ENCODE measurements around the gene BORCS5. TPM values are rescaled to one million over a fixed set of nuclear protein-coding genes. Genes with fewer than 3 reads are reported as not detected.

The BORCS5 gene
- total and polyA plus RNA-seq, 2 experiments from 2014 or later, result 7.7 to 14.1 TPM

DNA sequence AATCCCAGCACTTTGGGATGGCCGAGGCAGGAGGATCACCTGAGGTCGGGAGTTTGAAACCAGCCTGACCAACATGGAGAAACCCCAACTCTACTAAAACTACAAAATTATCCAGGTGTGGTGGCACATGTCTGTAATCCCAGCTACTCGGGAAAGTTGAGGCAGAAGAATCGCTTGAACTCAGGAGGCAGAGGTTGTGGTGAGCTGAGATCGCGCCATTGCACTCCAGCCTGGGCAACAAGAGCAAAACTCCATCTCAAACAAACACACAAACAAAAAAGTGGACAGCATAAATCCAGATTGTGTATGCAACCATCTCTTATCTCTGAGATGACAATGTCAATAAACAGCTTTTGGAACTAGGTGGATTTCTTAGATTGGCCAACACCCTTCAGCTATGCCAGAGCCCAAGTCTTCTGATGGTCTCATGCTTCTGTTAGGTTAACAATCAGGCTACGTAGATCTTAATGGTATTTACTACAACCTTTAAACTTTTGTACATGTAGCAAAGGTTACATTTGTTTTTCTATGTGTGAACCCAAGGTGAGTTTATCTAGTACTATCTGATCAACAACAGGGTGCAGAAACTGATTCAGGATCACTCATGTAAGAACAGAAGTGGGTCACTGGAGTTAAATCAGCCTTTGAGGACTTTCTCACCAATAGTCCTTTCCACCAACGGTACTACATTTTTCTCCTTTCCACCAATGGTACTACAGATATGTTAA, 132.1 kb downstream of the BORCS5 start:
- no peaks in the 10 kb centered on the region for H3K9me3 ChIP-seq (ENCODE audit: low read depth)
- H4K20me1 ChIP-seq (ENCODE audit: insufficient read depth), result no peaks in the 10 kb centered on the region
- H3K27ac ChIP-seq, result no peak overlapping the region
- no peaks in the 10 kb centered on the region for H3F3A ChIP-seq (ENCODE audit: insufficient read depth)
- H3K4me2 ChIP-seq (ENCODE audit: unreplicated experiment), result no peak overlapping the region
- 86 to 87% methylated on average over 8 of the region's 8 CpGs for WGBS, 2 experiments (ENCODE audit: low coverage in 1 of 2, low lambda C conversion rate in 2 of 2, missing lambda C conversion rate in 2 of 2)
- H3K79me2 ChIP-seq (ENCODE audit: insufficient read depth), result no peaks in the 10 kb centered on the region
- no peak overlapping the region for H3K9ac ChIP-seq
- DNase-seq, result no peak
- H2AFZ ChIP-seq, result no peak overlapping the region
- in situ Hi-C loops (cut with MboI), result no loop called here
- no peaks in the 10 kb centered on the region for H3K4me1 ChIP-seq (ENCODE audit: insufficient read depth)
- H3K9me2 ChIP-seq (ENCODE audit: insufficient read depth), result no peaks in the 10 kb centered on the region
- H3K27me3 ChIP-seq (replicated peaks; ENCODE audit: insufficient read depth), result no peaks in the 10 kb centered on the region
- no peak overlapping the region for H3K4me3 ChIP-seq
- H3K36me3 ChIP-seq (ENCODE audit: low read depth), result no peaks in the 10 kb centered on the region
- no peak for TF ChIP-seq EZH2 (IDR thresholded peaks at IDR 0.05; ENCODE audit: insufficient read depth, poor library complexity, severe bottlenecking)
- no peak for TF ChIP-seq EZH2phosphoT487 (IDR thresholded peaks at IDR 0.05; ENCODE audit: insufficient read depth, low read depth)

DNA sequence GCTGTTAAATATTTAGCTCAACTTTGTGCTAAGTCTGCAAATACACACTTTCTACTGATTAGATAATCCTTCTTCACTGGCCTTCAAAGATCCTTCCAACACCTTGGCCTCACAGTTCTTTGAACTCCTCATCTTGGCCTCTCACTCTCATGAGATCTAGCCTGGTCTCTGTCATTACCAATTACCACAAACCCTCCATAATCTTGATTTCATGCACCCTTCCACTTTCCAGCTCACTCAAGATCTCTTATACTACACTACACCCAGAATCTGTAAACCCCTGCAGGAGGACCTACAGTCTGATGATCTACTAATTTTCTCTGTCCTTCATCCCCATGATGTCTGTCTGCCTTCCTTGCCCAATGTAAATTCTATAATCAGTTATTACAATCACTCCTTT, 134.7 kb downstream of the BORCS5 start:
- TF ChIP-seq EZH2phosphoT487 (IDR thresholded peaks at IDR 0.05; ENCODE audit: insufficient read depth, low read depth) (no peak), EZH2 (IDR thresholded peaks at IDR 0.05; ENCODE audit: insufficient read depth, poor library complexity, severe bottlenecking) (no peak)
- Histone ChIP-seq H3K9me2 (ENCODE audit: insufficient read depth) (no peaks in the 10 kb centered on the region), H4K20me1 (ENCODE audit: insufficient read depth) (no peaks in the 10 kb centered on the region), H2AFZ (no peak overlapping the region), H3K9ac (no peak overlapping the region), H3K79me2 (ENCODE audit: insufficient read depth) (no peaks in the 10 kb centered on the region), H3F3A (ENCODE audit: insufficient read depth) (no peaks in the 10 kb centered on the region), H3K9me3 (ENCODE audit: low read depth) (no peaks in the 10 kb centered on the region), H3K27me3 (replicated peaks; ENCODE audit: insufficient read depth) (no peaks in the 10 kb centered on the region), H3K36me3 (ENCODE audit: low read depth) (no peaks in the 10 kb centered on the region), H3K4me1 (ENCODE audit: insufficient read depth) (no peaks in the 10 kb centered on the region), H3K4me2 (ENCODE audit: unreplicated experiment) (no peak overlapping the region), H3K4me3 (no peak overlapping the region), H3K27ac (no peak overlapping the region)
- in situ Hi-C loops (cut with MboI), result no loop called here
- DNase-seq, result no peak

DNA sequence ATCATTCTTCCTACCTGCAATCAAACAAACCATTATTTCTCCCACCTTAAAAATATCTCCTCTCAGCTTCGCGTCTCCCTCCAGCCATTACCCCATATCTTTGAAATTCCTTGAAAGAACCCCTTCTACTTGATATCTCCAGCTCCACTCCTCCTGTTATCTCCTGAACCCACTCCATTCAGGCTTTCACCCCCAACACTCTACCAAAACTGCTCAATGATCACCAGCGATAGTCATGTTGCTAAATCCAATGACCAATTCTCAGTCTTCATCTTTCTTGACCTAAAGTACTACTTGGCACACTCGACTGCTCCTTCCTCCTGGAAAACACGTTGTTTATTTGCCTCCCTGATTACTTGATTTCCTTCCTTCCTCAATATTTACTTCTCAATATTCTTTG, 135.7 kb downstream of the BORCS5 start:
- Histone ChIP-seq H3K4me2 (ENCODE audit: unreplicated experiment) (no peak overlapping the region), H3K27ac (no peak overlapping the region), H4K20me1 (ENCODE audit: insufficient read depth) (no peaks in the 10 kb centered on the region), H3K9me3 (ENCODE audit: low read depth) (no peaks in the 10 kb centered on the region), H3K9me2 (ENCODE audit: insufficient read depth) (no peaks in the 10 kb centered on the region), H3K4me3 (no peak overlapping the region), H3F3A (ENCODE audit: insufficient read depth) (no peaks in the 10 kb centered on the region), H3K9ac (no peak overlapping the region), H3K79me2 (ENCODE audit: insufficient read depth) (no peaks in the 10 kb centered on the region), H3K4me1 (ENCODE audit: insufficient read depth) (no peaks in the 10 kb centered on the region), H3K27me3 (replicated peaks; ENCODE audit: insufficient read depth) (no peaks in the 10 kb centered on the region), H2AFZ (no peak overlapping the region), H3K36me3 (ENCODE audit: low read depth) (no peaks in the 10 kb centered on the region)
- no peak for DNase-seq
- 92 to 95% methylated on average over 5 of the region's 5 CpGs for whole genome bisulfite sequencing, 2 experiments (ENCODE audit: low coverage in 1 of 2, low lambda C conversion rate in 2 of 2, missing lambda C conversion rate in 2 of 2)
- in situ Hi-C loops (cut with MboI), result no loop called here
- no peak for TF ChIP-seq EZH2phosphoT487 (IDR thresholded peaks at IDR 0.05; ENCODE audit: insufficient read depth, low read depth)
- no peak for TF ChIP-seq EZH2 (IDR thresholded peaks at IDR 0.05; ENCODE audit: insufficient read depth, poor library complexity, severe bottlenecking)

DNA sequence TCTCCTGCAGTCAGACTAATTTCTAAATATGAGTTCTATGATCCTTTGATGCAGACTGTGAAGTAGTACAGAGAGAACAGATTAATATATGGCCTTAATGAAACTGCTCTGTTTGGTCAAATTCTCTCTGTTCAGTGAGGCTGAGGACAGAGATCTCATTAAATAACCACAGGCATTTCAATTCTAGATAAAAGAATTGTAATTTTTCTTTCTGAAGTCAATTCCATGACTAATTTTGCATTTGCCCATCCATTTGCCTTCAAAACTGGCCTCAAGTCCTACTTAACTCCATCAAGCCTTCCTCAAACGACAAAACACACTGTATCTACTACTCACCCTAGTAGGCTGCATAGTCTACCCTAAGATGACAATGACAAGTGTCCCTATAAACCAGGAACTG, 138.7 kb downstream of the BORCS5 start:
- Histone ChIP-seq H3K27ac (no peak overlapping the region), H4K20me1 (ENCODE audit: insufficient read depth) (no peaks in the 10 kb centered on the region), H3K4me3 (no peak overlapping the region), H3K79me2 (ENCODE audit: insufficient read depth) (no peaks in the 10 kb centered on the region), H3K4me2 (ENCODE audit: unreplicated experiment) (no peak overlapping the region), H3K27me3 (replicated peaks; ENCODE audit: insufficient read depth) (no peaks in the 10 kb centered on the region), H2AFZ (no peak overlapping the region), H3K9ac (no peak overlapping the region), H3F3A (ENCODE audit: insufficient read depth) (no peaks in the 10 kb centered on the region), H3K9me3 (ENCODE audit: low read depth) (no peaks in the 10 kb centered on the region), H3K4me1 (ENCODE audit: insufficient read depth) (no peaks in the 10 kb centered on the region), H3K9me2 (ENCODE audit: insufficient read depth) (no peaks in the 10 kb centered on the region), H3K36me3 (ENCODE audit: low read depth) (no peaks in the 10 kb centered on the region)
- in situ Hi-C loops (cut with MboI), result no loop called here
- 100% methylated on average over 1 of the region's 1 CpG for WGBS, 2 experiments (ENCODE audit: low coverage in 1 of 2, low lambda C conversion rate in 2 of 2, missing lambda C conversion rate in 2 of 2)
- DNase-seq, result no peak
- no peak for TF ChIP-seq EZH2phosphoT487 (IDR thresholded peaks at IDR 0.05; ENCODE audit: insufficient read depth, low read depth)
- TF ChIP-seq EZH2 (IDR thresholded peaks at IDR 0.05; ENCODE audit: insufficient read depth, poor library complexity, severe bottlenecking), result no peak

DNA sequence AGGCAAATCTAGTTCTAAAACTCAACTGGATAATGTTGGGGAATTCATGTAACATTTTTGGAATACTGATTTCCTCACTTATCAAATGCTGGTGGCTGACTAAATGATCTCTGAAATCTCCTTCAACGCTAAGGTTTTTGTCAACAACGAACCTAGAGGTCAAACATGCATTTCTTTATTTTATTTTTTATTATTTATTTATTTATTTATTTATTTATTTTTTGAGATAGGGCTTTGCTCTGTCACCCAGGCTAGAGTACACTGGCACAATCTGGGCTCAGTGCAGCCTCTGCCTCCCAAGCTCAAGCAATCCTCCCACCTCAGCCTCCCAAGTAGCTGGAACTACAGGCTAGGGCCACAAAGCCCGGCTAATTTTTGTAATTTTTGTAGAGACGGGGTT, 141.3 kb downstream of the BORCS5 start:
- Histone ChIP-seq H3K27me3 (replicated peaks; ENCODE audit: insufficient read depth) (no peaks in the 10 kb centered on the region), H3K27ac (no peak overlapping the region), H3F3A (ENCODE audit: insufficient read depth) (no peaks in the 10 kb centered on the region), H3K36me3 (ENCODE audit: low read depth) (no peaks in the 10 kb centered on the region), H3K4me3 (no peak overlapping the region), H3K79me2 (ENCODE audit: insufficient read depth) (no peaks in the 10 kb centered on the region), H2AFZ (no peak overlapping the region), H3K4me2 (ENCODE audit: unreplicated experiment) (no peak overlapping the region), H3K9ac (no peak overlapping the region), H3K4me1 (ENCODE audit: insufficient read depth) (no peaks in the 10 kb centered on the region), H3K9me3 (ENCODE audit: low read depth) (no peaks in the 10 kb centered on the region), H3K9me2 (ENCODE audit: insufficient read depth) (no peaks in the 10 kb centered on the region), H4K20me1 (ENCODE audit: insufficient read depth) (no peaks in the 10 kb centered on the region)
- WGBS, 2 experiments (ENCODE audit: low coverage in 1 of 2, low lambda C conversion rate in 2 of 2, missing lambda C conversion rate in 2 of 2), result 94 to 100% methylated on average over 4 of the region's 4 CpGs
- in situ Hi-C loops (cut with MboI), result no loop called here
- TF ChIP-seq EZH2phosphoT487 (IDR thresholded peaks at IDR 0.05; ENCODE audit: insufficient read depth, low read depth), result no peak
- TF ChIP-seq EZH2 (IDR thresholded peaks at IDR 0.05; ENCODE audit: insufficient read depth, poor library complexity, severe bottlenecking), result no peak
- DNase-seq, result no peak

All from GM23248 (cell line).